GM18868 (cell line): Measurements from ENCODE around the gene LETM1.
"Not testable (repeated sequence)": the region's sequence is repeated elsewhere in the genome, so short reads cannot be mapped to it uniquely, and the experiment has no call there.

Experiments used
- ATAC-seq: cut with Tn5 transposase; IDR thresholded peaks from one replicate; pipeline ENCODE4 v1.9.1; 2021; ENCODE audit warnings: mild to moderate bottlenecking, moderate library complexity; ENCODE audit not compliant: unreplicated experiment

LETM1 gene

DNA sequence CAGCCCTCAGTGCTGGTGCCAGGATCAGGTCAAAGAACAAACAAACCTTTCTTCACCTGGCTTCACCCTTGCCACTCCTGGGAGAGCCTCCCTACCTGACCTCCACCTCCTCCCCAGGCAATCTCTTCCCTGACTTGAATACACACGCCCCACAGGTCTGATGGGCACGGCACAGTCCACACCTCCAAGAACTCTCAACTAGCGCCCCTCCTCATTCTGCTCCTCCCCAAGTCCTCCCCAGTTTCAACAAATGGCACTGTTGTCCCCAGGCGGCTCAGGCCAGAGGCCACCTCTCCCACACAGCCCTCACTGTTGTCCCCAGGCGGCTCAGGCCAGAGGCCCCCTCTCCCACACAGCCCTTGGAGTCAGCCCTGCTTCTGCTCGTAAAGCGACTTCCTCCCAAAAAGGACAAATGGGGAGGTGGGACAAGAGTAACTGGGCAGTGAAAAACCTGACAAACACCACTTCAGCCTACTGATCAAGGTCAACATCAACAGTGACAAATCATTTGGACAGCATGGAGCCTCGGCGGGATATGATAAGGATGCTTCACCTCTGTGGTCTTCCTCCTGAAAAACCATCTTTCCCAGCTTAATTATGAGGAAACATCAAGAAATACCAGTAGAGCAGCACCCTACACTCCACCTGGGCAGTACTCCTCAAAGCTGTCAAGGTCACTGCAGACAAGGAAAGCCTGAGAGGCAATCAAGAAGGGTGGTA is 2.9 kb downstream of the LETM1 start:
- ATAC-seq = no peak

- no peak for ATAC-seq
Observed at GRCh38 chr4:1851575-1852410, 4.2 kb downstream of the LETM1 start.

GRCh38 chr4:1851160-1851559 is 4.8 kb downstream of the LETM1 start:
- ATAC-seq = no peak

DNA sequence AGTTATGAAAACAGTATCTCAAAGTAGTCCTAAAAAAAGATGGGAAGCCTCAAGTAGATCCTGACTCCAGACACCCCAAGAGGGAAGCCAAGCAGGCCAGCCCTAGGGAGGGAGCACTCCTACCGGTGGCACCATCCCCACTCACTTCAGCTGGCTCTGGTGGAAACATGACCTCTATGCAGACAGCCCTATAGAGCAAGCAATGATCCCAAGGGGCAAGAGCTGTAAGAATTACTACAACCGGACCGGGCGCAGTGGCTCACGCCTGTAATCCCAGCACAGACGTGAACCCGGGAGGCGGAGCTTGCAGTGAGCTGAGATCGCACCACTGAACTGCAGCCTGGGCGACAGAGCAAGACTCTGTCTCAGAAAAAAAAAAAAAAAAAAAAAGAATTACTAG is 5.7 kb downstream of the LETM1 start:
- no peak for ATAC-seq

- ATAC-seq = peak; percentile 58
Observed at GRCh38 chr4:1846580-1846979, 9.4 kb downstream of the LETM1 start.

DNA sequence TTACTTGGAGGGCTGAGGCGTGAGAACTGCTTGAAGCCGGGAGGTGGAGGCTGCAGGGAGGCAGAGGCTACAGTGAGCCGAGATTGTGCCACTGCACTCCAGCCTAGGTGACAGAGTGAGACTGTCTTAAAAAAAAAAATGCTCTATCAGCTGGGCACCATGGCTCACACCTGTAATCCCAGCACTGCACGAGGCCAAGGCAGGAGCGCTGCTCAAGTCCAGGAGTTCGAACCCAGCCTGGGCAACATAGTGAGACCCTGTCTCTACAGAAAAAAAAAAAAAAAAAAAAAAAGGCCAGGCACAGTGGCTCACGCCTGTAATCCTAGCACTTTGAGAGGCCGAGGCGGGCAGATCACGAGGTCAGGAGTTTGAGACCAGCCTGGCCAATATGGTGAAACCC is 11.3 kb downstream of the LETM1 start:
- ATAC-seq = not testable (repeated sequence)

DNA sequence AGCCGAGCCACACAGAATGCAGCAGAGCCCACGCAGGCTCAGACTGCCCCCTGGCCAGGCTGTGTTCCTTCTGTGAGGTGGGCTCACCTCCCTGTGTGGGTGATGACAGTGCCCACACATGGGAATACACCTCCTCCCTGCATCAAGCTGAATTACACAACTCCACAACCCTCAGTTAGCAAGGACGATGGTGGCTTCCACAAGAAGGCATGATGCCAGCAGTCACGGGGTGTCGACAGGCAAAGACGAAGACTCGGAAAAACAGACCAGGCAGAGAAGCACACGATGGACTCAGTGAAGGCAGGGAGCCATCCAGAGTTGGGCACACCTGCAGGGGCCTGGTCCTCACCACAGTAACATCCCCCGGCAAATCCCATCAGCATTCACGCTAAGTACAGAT is 12.1 kb downstream of the LETM1 start:
- ATAC-seq = no peak

DNA sequence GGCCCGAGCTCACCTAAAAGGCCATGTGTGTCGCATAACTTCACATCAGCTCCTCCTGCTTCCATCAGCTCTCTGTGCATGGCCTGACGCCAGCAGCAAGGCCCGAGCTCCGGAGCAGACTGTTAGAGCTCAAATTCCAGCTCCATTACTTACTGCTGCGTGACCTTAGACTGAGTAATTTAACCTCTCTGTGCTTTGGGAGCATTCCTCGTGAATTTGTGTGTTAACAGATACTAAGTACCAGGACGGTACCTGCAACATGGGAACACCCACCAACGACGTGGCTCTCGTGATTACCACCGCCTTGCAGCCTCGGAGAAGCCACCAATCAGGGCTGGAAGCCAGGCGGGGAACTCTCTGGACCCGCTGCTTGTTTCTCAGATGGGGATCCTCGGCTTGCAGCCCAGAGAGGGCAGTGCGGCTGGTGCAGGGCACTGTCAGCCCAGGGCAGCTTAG is 12.9 kb downstream of the LETM1 start:
- ATAC-seq = no peak

DNA sequence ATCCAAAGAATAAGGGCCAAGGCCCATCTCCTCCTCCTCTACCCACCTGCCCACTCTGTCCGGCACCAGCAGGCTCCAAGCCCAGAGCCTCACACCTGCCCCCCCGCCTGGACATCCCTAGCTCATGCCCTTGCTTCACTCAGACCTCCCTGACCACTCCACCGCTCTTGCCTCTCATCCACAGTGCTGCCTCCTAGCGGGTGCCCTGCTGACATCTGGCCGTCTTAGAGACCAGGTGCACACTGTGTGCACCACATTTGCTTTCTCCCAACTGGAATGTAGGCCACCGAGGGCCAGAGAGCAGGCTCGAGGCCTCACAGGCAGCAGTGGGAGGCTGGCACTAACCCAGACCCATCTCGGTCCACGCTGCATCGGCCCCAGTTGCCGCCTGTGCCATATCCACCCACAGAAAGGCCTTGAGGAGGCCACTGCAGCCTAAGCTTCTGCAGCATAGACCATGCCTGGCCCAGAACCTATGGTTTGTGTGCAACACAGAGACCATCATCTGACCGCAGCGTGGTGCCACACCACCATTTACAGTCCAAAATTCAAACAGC is 13.5 kb downstream of the LETM1 start:
- ATAC-seq = no peak

- ATAC-seq = no peak
Observed at GRCh38 chr4:1841887-1842210, 14.1 kb downstream of the LETM1 start.

- no peak for ATAC-seq
Observed at GRCh38 chr4:1841201-1841886, 14.6 kb downstream of the LETM1 start.

- no peak for ATAC-seq
Observed at GRCh38 chr4:1839282-1839681, 16.7 kb downstream of the LETM1 start.

DNA sequence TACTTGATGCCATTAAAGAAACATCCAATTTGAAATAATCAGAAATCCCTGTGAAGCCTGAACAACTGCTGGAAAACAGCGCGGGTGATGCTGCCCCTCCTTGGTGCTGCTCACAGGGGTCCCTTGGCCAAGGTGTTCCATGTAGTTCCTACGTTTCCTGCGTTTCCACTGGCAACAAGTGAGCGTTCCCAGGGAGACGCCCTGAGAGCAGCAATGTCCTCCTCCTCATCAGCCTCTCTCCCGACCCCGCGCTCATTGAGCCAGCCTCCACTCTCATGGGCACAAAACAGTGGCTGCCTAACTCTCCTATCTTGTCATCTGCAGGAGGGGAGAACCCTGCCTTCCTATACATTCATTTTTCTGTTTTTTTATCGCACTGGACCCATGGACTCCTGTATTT is 18.9 kb downstream of the LETM1 start:
- ATAC-seq = no peak

DNA sequence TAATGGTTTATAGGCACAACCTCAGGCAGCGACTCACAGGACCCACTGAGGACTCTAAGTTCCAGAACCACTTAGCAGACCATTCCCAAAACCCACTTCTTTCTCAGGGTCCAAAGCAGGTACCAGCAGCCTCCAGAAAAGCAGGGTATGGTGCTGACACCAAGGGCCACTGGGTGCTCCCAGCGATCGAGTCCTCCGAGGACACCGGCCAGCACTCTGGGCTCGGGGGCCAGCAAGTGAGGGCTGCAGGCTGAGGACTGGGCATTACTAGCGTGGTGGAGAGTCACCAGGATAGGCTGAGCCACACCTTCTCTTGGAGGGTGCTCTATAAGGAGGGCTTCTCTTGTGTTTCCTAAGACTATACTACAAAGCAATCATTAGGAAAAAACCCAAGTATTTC is 19.3 kb downstream of the LETM1 start:
- ATAC-seq = no peak

- not testable (repeated sequence) for ATAC-seq
Observed at GRCh38 chr4:1835836-1836235, 20.1 kb downstream of the LETM1 start.

- ATAC-seq = peak; percentile 88
Observed at GRCh38 chr4:1834047-1834775, 21.7 kb downstream of the LETM1 start.

- ATAC-seq = peak; percentile 19
Observed at GRCh38 chr4:1833307-1834046, 22.5 kb downstream of the LETM1 start.

GRCh38 chr4:1832690-1833089 is 23.3 kb downstream of the LETM1 start:
- no peak for ATAC-seq

DNA sequence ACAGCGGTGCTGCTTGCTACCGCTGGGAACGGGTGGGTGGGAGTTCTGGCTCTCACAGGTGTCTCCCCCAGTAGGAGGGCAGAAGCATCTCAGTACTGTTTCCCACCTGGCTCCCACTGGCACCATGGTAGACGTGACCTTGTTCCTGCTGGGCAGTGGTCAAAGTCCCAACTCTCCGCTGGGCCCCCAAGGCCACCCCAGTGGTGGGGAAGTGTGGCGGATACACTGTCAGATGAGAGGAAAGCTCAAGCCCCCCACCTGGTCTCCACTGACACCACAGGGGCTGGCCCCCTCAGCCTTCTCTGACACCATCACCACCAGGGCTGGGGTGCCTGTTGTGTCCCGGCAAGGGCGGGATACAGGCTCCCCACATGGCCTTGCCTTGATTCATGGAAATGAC is 24.6 kb downstream of the LETM1 start:
- no peak for ATAC-seq

GRCh38 chr4:1830642-1831228 is 25.2 kb downstream of the LETM1 start:
- no peak for ATAC-seq
